ENCODE data around the gene FAM53B. TPM values are rescaled to one million over a fixed set of nuclear protein-coding genes. Genes with fewer than 3 reads are reported as not detected.

FAM53B gene
- total RNA-seq, 2 experiments from 2014 or later: 56.6 to 58.5 TPM

GRCh38 chr10:124643330-124644009 lies 100.7 kb downstream of the FAM53B start:
- Histone ChIP-seq H3K79me2 (ENCODE audit: insufficient read depth, low read depth, low read length) (peaks cover 25% of the 10 kb centered on the region; the same call in 1 of the 2 replicates), H3K36me3 (ENCODE audit: insufficient read depth, low read length) (peaks cover 43% of the 10 kb centered on the region; the same call in 1 of the 2 replicates), H3K4me1 (ENCODE audit: insufficient read depth, low read length, poor library complexity, severe bottlenecking) (peaks cover 20% of the 10 kb centered on the region), H3K4me2 (ENCODE audit: low read length) (no peak overlapping the region), H4K20me1 (ENCODE audit: insufficient read depth, low read length) (no peaks in the 10 kb centered on the region), H2AFZ (ENCODE audit: low read length) (no peak overlapping the region), H3K9me3 (ENCODE audit: low read length) (no peaks in the 10 kb centered on the region), H3K27ac (ENCODE audit: low read depth, low read length, poor library complexity, severe bottlenecking) (no peak overlapping the region), H3K4me3 (ENCODE audit: low read depth, low read length, poor library complexity, severe bottlenecking) (no peak overlapping the region), H3K9me2 (ENCODE audit: insufficient read depth, low read length) (no peaks in the 10 kb centered on the region)
- POLR2A ChIA-PET: no interaction called here
- intact Hi-C loops (cut with micrococcal nuclease; ENCODE audit: unreplicated experiment): no loop called here
- DNase-seq (ENCODE audit: low spot score): no peak
- no TSS peak for BruUV-seq (replicated peaks)
- TF ChIP-seq CTCF (conservative IDR thresholded peaks at IDR 0.05; ENCODE audit: low read length) (no peak), EZH2phosphoT487 (IDR thresholded peaks at IDR 0.05; ENCODE audit: borderline replicate concordance, low read depth, low read length) (no peak)
- CTCF ChIA-PET (ENCODE audit: unreplicated experiment): no interaction called here

GRCh38 chr10:124642088-124642710 lies 102.0 kb downstream of the FAM53B start:
- Histone ChIP-seq H4K20me1 (ENCODE audit: insufficient read depth, low read length) (no peaks in the 10 kb centered on the region), H3K4me1 (ENCODE audit: insufficient read depth, low read length, poor library complexity, severe bottlenecking) (peaks cover 9% of the 10 kb centered on the region), H3K4me2 (ENCODE audit: low read length) (no peak overlapping the region), H3K79me2 (ENCODE audit: insufficient read depth, low read depth, low read length) (peaks cover 13% of the 10 kb centered on the region; the same call in 1 of the 2 replicates), H2AFZ (ENCODE audit: low read length) (no peak overlapping the region), H3K9me2 (ENCODE audit: insufficient read depth, low read length) (no peaks in the 10 kb centered on the region), H3K27ac (ENCODE audit: low read depth, low read length, poor library complexity, severe bottlenecking) (no peak overlapping the region), H3K4me3 (ENCODE audit: low read depth, low read length, poor library complexity, severe bottlenecking) (no peak overlapping the region), H3K36me3 (ENCODE audit: insufficient read depth, low read length) (peaks cover 33% of the 10 kb centered on the region; the same call in 1 of the 2 replicates), H3K9me3 (ENCODE audit: low read length) (no peaks in the 10 kb centered on the region)
- intact Hi-C loops (cut with micrococcal nuclease; ENCODE audit: unreplicated experiment): no loop called here
- ChIA-PET CTCF (ENCODE audit: unreplicated experiment) (no interaction called here), POLR2A (no interaction called here)
- no TSS peak for BruUV-seq (replicated peaks)
- DNase-seq (ENCODE audit: low spot score): no peak
- TF ChIP-seq CTCF (conservative IDR thresholded peaks at IDR 0.05; ENCODE audit: low read length) (no peak), EZH2phosphoT487 (IDR thresholded peaks at IDR 0.05; ENCODE audit: borderline replicate concordance, low read depth, low read length) (no peak)
